GM21723 (cell line): ENCODE measurements around the gene SMIM1.

ENCODE experiments used
- ATAC-seq: cut with Tn5 transposase; IDR thresholded peaks from one replicate; pipeline ENCODE4 v1.9.1; 2021; ENCODE audit warnings: mild to moderate bottlenecking, moderate library complexity; ENCODE audit not compliant: unreplicated experiment

The SMIM1 gene

DNA sequence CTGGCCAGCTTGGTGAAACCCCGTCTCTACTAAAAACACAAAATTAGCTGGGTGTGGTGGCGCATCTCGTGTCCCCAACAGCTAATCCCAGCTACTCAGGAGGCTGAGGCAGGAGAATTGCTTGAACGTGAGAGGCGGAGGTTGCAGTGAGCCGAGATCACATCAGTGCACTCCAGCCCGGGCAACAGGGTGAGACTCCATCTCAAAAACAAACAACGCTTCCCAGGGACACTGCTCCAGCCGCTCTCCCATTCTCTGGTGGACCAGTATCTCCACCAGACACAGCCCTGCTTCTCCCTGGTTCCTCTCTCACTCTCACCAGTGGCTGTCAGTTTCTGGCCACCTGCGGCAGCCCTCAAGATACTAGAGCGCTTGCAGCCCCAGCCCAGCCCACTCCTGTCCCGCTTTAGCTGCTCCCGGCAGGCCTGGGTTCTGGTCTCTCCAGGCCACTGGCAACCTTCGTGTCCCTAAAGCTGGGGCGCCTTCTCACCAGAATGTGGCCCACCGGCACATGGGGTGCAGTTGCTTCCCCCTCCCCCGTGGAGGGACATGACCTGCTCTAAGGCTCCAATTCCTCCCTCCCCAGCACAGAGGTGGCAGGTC, 44.7 kb downstream of the SMIM1 start:
- ATAC-seq = no peak

DNA sequence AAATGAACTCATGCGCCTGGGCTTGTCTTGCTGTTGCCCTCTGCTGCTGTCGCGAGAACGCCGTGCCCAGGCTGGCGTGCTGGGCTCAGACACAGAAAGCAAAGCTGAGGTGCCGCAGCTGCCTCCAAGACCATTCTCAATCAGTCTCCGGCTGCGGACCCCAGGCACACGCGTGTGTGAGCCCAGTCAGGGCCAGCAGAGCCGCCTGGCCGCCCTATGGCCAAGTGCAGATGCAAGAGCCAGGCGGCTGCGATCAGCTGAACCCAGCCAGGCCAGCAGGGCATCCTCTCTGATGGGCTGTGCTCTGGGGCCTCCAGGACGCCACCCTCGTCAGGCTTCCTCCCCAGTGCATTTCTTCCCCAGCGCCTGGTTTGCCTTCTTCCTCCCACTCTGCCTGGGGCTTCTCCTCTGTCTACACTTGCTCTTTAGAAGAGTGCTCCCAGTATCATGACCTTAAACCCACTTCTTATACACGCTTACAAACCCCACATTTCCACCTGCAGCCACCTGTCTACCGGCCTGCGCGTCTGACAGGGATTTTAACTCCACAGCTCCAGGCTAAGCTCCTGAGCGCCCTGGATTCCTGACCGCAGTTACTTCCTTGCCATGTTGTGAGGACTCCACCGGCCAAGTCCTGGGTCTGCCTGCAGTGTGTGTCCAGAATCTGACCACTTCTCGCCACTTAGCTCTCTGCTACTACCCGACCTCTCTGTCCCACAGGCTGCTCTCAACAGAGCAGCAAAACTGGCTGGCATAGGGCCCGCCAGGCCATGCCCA, 45.5 kb downstream of the SMIM1 start:
- no peak for ATAC-seq

DNA sequence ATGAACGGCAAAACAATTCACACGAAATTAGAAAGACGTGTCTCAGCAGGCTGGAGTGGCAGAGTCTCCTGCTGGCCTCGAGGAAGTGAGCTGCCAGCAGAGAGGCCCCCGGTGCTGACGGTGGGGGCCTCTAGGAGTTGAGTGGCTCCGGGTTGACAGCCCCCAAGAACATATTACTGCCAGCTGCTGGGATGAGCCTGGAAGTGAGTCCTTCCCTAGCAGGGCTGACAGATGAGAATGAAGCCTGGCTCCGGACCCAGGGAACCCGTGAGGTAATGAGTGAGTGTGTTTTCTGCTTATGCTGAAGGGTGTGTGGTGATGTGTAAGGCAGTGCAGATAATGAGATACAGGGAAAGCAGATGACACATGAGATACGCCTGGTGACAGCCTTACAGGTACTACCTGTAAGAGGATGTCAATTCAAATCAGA, 47.2 kb downstream of the SMIM1 start:
- no peak for ATAC-seq

DNA sequence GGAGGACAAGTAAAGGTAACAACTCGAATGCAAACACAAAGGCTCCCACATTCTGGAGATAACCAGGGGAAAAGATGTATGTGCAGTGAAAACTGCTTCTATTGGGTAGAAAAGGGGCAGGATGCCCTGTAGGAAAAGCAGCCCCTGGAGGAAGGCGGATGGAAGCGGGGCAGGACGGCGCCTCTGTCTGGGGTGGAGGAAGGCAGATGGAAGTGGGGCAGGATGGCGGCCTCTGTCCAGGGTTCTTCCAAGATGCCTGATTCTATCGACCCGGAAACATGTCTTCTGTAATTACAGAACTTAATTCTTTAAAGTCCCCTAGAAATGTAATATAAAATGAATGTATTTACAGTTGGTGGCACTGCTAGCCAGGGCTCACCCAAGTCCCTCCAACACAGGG, 47.8 kb downstream of the SMIM1 start:
- no peak for ATAC-seq

DNA sequence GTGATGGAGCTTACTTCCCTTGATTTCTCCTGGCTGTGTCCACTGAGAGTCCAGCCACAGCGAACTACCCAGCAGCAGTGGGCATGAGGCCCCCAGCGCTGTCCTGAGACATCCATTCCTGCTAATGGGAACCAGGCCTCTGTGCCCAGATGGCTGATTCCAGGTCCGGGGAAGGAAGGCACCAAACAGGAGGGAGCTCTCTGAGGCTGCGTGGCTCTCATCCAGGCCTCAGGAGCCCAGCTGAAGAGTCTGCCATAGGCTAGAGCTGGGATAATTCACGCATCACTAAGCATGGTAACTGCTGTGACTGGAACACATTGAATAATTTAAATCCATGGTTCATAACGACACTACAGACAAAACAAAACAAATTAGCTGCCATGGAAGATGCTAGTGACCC, 48.5 kb downstream of the SMIM1 start:
- no peak for ATAC-seq

DNA sequence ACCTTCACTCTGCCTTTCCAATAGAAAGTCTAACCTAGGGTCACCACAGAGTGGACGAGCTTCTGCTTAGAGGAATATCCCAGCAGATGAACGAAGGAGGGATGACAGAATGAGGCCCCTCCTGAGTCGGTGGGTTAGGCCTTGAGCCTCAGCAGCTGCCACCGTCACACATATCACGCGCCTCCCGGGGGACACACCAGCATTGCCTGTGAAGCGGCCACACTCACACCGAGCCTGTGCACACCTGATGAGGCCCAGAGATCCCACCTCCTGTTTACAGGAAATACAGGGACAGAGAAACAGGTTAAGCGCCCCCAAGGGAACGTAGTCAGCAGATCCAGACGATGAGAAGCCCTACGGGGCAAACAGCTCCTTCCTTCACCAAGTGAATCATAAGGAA, 48.9 kb downstream of the SMIM1 start:
- ATAC-seq = no peak

DNA sequence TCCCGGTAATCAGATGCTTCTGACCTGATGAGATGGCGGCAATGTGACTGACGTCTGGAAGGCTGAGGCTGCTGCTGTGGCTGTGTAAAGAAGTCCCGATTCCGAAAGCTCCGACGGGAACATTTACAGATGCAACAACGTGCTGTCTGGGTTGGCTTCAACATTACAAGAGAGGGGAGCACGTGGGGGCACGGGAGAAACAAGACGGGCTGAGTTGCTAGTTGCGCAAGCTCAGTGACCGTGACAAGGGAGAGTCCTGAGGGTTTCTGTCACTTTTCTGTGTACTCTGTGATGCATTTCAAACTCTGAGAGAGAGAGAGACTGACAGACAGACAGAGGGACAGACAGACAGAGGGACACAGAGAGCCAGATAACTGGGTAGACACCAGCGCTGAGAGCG, 49.4 kb downstream of the SMIM1 start:
- ATAC-seq = no peak

DNA sequence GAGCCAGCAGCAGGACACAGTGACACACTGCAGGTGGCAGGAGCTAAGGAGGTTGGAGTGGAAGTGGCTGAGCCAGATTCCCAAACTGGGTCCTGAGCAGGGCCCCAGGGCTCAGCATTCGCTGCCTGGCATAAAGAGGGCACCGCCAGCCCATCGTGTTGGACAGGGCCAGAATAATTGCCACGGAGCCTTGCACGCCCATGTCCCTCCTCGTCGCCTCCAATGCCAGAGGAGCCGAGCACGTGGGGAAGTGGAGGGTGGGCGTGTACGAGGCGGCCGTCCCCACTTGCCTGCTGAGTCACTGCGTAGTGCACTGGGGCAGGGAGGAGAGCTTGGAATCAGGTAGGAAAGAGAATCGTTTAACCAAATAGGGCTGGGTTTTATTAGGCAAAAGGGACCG, 49.9 kb downstream of the SMIM1 start:
- ATAC-seq = no peak

DNA sequence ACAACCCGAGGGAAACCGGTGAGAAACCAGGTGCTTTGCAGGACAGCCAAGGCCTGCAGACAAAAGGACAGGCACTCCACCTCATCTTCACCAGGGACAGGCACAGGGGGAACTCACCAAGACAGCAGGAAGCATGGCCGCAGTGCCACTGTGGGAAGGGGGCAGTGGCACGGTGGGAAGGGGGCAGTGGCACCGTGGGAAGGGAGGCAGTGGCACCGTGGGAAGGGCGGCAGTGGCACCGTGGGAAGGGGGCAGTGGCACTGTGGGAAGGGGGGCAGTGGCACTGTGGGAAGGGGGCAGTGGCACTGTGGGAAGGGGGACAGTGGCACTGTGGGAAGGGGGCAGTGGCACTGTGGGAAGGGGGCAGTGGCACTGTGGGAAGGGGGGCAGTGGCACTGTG, 52.1 kb downstream of the SMIM1 start:
- ATAC-seq = no peak

DNA sequence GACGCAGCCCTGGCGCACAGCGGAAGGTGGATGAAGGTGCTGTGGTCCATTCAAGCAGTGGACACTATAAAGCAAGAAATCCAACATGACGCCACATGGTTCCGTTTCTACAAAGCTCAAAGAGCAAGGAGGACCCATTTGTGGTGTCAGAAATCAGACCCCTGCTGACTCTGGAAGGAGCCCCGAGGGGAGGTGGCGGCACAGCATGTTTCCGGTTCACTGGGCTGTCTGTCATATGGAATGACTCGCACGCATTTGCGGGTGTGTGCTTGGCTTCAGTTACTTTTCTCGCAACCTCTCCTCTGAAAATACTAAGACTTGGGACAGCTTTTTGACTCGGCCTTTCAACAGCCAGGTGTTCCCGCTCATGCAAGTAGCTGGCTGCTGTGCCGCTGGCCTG, 52.8 kb downstream of the SMIM1 start:
- ATAC-seq = no peak
